Subcutaneous adipose tissue (tissue), 4 donors: ENCODE data around the gene PCDH9. TPM values are rescaled to one million over a fixed set of nuclear protein-coding genes. Genes with fewer than 3 reads are reported as not detected.

ENCODE experiments used
- CTCF ChIP-seq: fragments of 450-650 bp; IDR thresholded peaks from one replicate; pipeline ENCODE4 v1.5.1; 2016; ENCODE audit warnings: low read depth, mild to moderate bottlenecking, control low read depth, antibody characterized with exemption, moderate library complexity
- total RNA-seq, 4 donors: library from RNA; depleted of rRNA; stranded (reverse); fragments of >200 nt; gene quantifications; one replicate each; pipeline ENCODE4 v1.1.0, GENCODE V29; 2016

PCDH9 gene
- total RNA-seq, 4 donors from 2014 or later: 9.0 to 28.4 (median 12.0) TPM

DNA sequence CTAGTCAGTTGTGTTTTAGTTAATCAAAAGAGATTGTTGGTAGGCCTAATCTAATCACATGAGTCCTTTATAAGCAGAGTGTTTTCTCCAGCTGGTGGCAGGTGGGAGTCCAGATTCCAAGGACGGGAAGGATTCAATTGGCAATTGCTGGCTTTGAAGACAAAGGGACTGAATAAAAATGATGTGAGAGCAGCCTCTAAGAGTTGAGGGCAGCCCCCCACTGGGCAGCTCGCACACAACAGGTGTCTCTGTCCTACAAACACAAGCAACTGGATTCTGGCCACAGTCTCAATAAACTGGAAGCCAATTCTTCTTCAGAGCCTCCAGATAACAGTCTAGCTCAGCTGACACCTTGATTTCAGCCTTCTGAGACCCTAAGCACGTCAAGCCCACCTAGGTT, 915.2 kb downstream of the PCDH9 start:
- no peak for TF ChIP-seq CTCF

- TF ChIP-seq CTCF: no peak
Observed at GRCh38 chr13:66313413-66313812, 916.7 kb downstream of the PCDH9 start.

GRCh38 chr13:66312312-66313087, 917.6 kb downstream of the PCDH9 start:
- TF ChIP-seq CTCF: no peak

- TF ChIP-seq CTCF: no peak
Observed at GRCh38 chr13:66305961-66306617, 924.0 kb downstream of the PCDH9 start.

DNA sequence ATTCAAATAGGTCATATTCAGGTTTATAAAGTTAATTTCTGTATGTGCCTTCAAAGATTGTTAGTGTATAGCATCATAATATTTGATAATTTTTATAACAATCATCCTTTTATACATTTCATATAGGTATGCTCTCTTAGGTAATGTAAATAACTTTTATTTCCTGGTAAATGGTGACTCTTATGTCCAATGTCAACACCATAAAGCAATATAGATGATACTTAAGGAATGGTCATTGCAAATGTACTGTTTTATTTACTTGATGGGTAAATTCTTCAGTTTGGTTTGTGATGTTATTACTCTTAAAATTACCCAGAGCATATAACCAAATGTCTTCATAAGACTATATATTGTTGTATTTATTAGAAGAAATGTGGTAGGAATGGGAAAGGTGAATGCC, 928.7 kb downstream of the PCDH9 start:
- TF ChIP-seq CTCF: no peak

- no peak for TF ChIP-seq CTCF
Observed at GRCh38 chr13:66301006-66301405, 929.1 kb downstream of the PCDH9 start.

GRCh38 chr13:66296875-66297274, 933.3 kb downstream of the PCDH9 start:
- no peak for TF ChIP-seq CTCF
